OCI-M1 (cell line): ENCODE measurements around the gene PEG3.

Experiments
- DNase-seq: peaks from one replicate; lab custom pipeline; 2025; lab: John Stamatoyannopoulos, UW

Gene PEG3

GRCh38 chr19:56808717-56809392, 31.7 kb downstream of the PEG3 start:
- DNase-seq = no peak

GRCh38 chr19:56806639-56807038, 33.9 kb downstream of the PEG3 start:
- no peak for DNase-seq
